Stimulated activated CD8-positive, alpha-beta memory T cell treated with anti-CD3 and anti-CD28 coated beads, Interleukin-12 subunit alpha, Interleukin-12 subunit beta, amount 100 ng/mL, for 24 hours (primary cell): Measurements from ENCODE around the gene EGF.

ENCODE experiments used
- DNase-seq: peaks from one replicate; pipeline ENCODE4 v3.0.0-alpha.2; 2020; ENCODE audit errors: extremely low read depth

Gene EGF

GRCh38 chr4:109959195-109959594 is 46.5 kb downstream of the EGF start:
- DNase-seq: no peak

- DNase-seq: no peak
Measured at GRCh38 chr4:109962401-109962800, 49.7 kb downstream of the EGF start.

GRCh38 chr4:109966891-109967481 is 54.3 kb downstream of the EGF start:
- DNase-seq: no peak

- no peak for DNase-seq
Measured at GRCh38 chr4:109967798-109968520, 55.3 kb downstream of the EGF start.

- DNase-seq: no peak
Measured at GRCh38 chr4:109969087-109969486, 56.4 kb downstream of the EGF start.

- DNase-seq: no peak
Measured at GRCh38 chr4:109969919-109970318, 57.2 kb downstream of the EGF start.

- no peak for DNase-seq
Measured at GRCh38 chr4:109972786-109973528, 60.3 kb downstream of the EGF start.

- no peak for DNase-seq
Measured at GRCh38 chr4:109973529-109973905, 60.8 kb downstream of the EGF start.

GRCh38 chr4:109976189-109976588 is 63.5 kb downstream of the EGF start:
- DNase-seq: no peak

- DNase-seq: no peak
Measured at GRCh38 chr4:109977854-109978501, 65.3 kb downstream of the EGF start.

GRCh38 chr4:109978704-109979454 is 66.2 kb downstream of the EGF start:
- no peak for DNase-seq

GRCh38 chr4:109979920-109980717 is 67.4 kb downstream of the EGF start:
- DNase-seq: no peak

- DNase-seq: no peak
Measured at GRCh38 chr4:109981936-109982335, 69.3 kb downstream of the EGF start.

GRCh38 chr4:109982521-109982920 is 69.8 kb downstream of the EGF start:
- DNase-seq: no peak

GRCh38 chr4:109985993-109986974 is 73.6 kb downstream of the EGF start:
- DNase-seq: no peak

- no peak for DNase-seq
Measured at GRCh38 chr4:109989044-109989443, 76.4 kb downstream of the EGF start.

- no peak for DNase-seq
Measured at GRCh38 chr4:109989618-109990017, 76.9 kb downstream of the EGF start.

GRCh38 chr4:109990261-109991257 is 77.9 kb downstream of the EGF start:
- no peak for DNase-seq
